Erythroblast (primary cell): ENCODE data around the gene PARD3.

Source experiments
- GATA1 ChIP-seq: IDR thresholded peaks from 2 replicates; pipeline ENCODE4 v1.6.1; 2011; ENCODE audit warnings: low read depth, mild to moderate bottlenecking, control low read depth, low read length, moderate library complexity
- POLR2A ChIP-seq: IDR thresholded peaks from 2 replicates; pipeline ENCODE4 v1.6.1; 2011; ENCODE audit warnings: mild to moderate bottlenecking, low read length

DNA sequence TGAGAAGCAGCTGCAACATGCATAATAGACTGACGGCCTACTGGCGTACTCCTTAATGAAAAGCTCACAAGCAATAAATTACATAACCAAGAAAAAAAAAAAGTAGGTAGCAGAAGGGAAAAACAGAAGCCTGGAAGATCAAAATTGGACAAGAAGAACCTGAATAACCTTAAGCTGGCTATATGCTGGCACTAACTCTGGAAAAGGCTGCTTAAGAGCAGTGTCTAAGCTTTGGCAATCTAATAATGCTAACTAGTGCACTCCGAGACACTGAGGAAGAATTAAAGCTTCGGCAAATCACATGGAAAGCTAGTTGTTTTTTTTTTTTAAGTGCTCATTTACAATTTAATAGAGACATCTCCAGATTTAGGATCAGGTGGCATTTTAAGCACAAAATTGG lies 441.9 kb downstream of the PARD3 start:
- TF ChIP-seq GATA1 (no peak), POLR2A (no peak)
